Smooth muscle cell (in vitro differentiated cells): ENCODE results near the gene FRMD1. TPM values are rescaled to one million over a fixed set of nuclear protein-coding genes. Genes with fewer than 3 reads are reported as not detected.

Source experiments
- DNase-seq: peaks from one replicate; lab custom pipeline; 2025; ENCODE audit not compliant: unreplicated experiment; lab: John Stamatoyannopoulos, UW
- H2AFZ ChIP-seq: fragments of 200-600 bp; sonication (generic); 2 replicates; pipeline ENCODE4 v1.6.0; 2016; ENCODE audit warnings: antibody characterized with exemption, low read depth, mild to moderate bottlenecking
- H3F3A ChIP-seq: fragments of 200-600 bp; sonication (generic); 2 replicates; pipeline ENCODE4 v1.6.0; 2017; ENCODE audit warnings: antibody characterized with exemption, low read depth
- H3K27ac ChIP-seq: fragments of 200-600 bp; sonication (generic); 2 replicates; pipeline ENCODE4 v1.5.1; 2016; ENCODE audit warnings: low read depth, mild to moderate bottlenecking
- H3K27me3 ChIP-seq: fragments of 200-600 bp; sonication (generic); 2 replicates; pipeline ENCODE4 v1.6.1; 2016; ENCODE audit warnings: low read depth, mild to moderate bottlenecking
- H3K36me3 ChIP-seq: fragments of 200-600 bp; sonication (generic); 2 replicates; pipeline ENCODE4 v1.5.1; 2016; ENCODE audit warnings: low read depth
- H3K4me1 ChIP-seq: fragments of 200-600 bp; sonication (generic); 2 replicates; pipeline ENCODE4 v1.5.1; 2016; ENCODE audit warnings: low read depth
- H3K4me2 ChIP-seq: fragments of 200-600 bp; sonication (generic); 2 replicates; pipeline ENCODE4 v1.6.0; 2016; ENCODE audit warnings: mild to moderate bottlenecking
- H3K4me3 ChIP-seq: fragments of 200-600 bp; sonication (generic); 2 replicates; pipeline ENCODE4 v1.5.1; 2016; ENCODE audit warnings: mild to moderate bottlenecking
- H3K79me2 ChIP-seq: fragments of 200-600 bp; sonication (generic); 2 replicates; pipeline ENCODE4 v1.6.0; 2016; ENCODE audit warnings: low read depth, mild to moderate bottlenecking
- H3K9ac ChIP-seq: fragments of 200-600 bp; sonication (generic); 2 replicates; pipeline ENCODE4 v1.6.0; 2016; ENCODE audit warnings: low read depth
- H3K9me3 ChIP-seq: fragments of 200-600 bp; sonication (generic); replicated peaks from 2 replicates; pipeline ENCODE4 v1.5.1; 2016; ENCODE audit warnings: low read depth
- H4K20me1 ChIP-seq: fragments of 200-600 bp; sonication (generic); 2 replicates; pipeline ENCODE4 v1.6.0; 2016; ENCODE audit warnings: low read depth
- CTCF ChIP-seq: fragments of 200-600 bp; sonication (generic); IDR thresholded peaks from 2 replicates; pipeline ENCODE4 v1.5.1; 2017; ENCODE audit warnings: borderline replicate concordance, mild to moderate bottlenecking, antibody characterized with exemption; ENCODE audit not compliant: insufficient read depth, poor library complexity, severe bottlenecking
- WGBS: methylation state at CpG from one replicate; pipeline ENCODE4 v1.1.7; 2016; ENCODE audit warnings: low lambda C conversion rate; 5-methylcytosine and 5-hydroxymethylcytosine counted together
- polyA plus RNA-seq: library from polyadenylated mRNA; unstranded; fragments of >200 nt; fragmentation: Nextera tagmentation; extraction: Ambion mirVana; gene quantifications from 2 replicates; pipeline ENCODE4 v1.2.1, GENCODE V29; 2016
- total RNA-seq: library from RNA; depleted of rRNA; stranded (reverse); fragments of >200 nt; gene quantifications from 2 replicates; pipeline ENCODE4 v1.2.3, GENCODE V29; 2014

FRMD1 gene
- total and polyA plus RNA-seq, 2 experiments from 2014 or later, result not detected

- Histone ChIP-seq H3K27ac (no peak overlapping the region), H3F3A (no peaks in the 10 kb centered on the region), H3K9ac (no peak overlapping the region), H3K9me3 (no peaks in the 10 kb centered on the region), H3K27me3 (no peaks in the 10 kb centered on the region), H3K79me2 (no peaks in the 10 kb centered on the region), H2AFZ (no peak overlapping the region), H4K20me1 (no peaks in the 10 kb centered on the region), H3K4me1 (no peaks in the 10 kb centered on the region), H3K36me3 (no peaks in the 10 kb centered on the region), H3K4me2 (no peak overlapping the region), H3K4me3 (no peak overlapping the region)
- 71% methylated on average over 14 of the region's 14 CpGs for whole genome bisulfite sequencing
- no peak for TF ChIP-seq CTCF
- DNase-seq, result no peak
These were observed 16.8 kb upstream of the FRMD1 start for GRCh38 chr6:168095716-168096250.

GRCh38 chr6:168095171-168095691 lies 16.2 kb upstream of the FRMD1 start:
- no peak for TF ChIP-seq CTCF
- no peak for DNase-seq
- no peak overlapping the region for H2AFZ ChIP-seq
- no peaks in the 10 kb centered on the region for H3K9me3 ChIP-seq
- no peak overlapping the region for H3K27ac ChIP-seq
- no peaks in the 10 kb centered on the region for H4K20me1 ChIP-seq
- H3K4me1 ChIP-seq, result no peaks in the 10 kb centered on the region
- H3F3A ChIP-seq, result no peaks in the 10 kb centered on the region
- H3K9ac ChIP-seq, result no peak overlapping the region
- no peaks in the 10 kb centered on the region for H3K36me3 ChIP-seq
- 98% methylated on average over 17 of the region's 17 CpGs for WGBS
- H3K79me2 ChIP-seq, result no peaks in the 10 kb centered on the region
- no peaks in the 10 kb centered on the region for H3K27me3 ChIP-seq
- H3K4me2 ChIP-seq, result no peak overlapping the region
- no peak overlapping the region for H3K4me3 ChIP-seq

DNA sequence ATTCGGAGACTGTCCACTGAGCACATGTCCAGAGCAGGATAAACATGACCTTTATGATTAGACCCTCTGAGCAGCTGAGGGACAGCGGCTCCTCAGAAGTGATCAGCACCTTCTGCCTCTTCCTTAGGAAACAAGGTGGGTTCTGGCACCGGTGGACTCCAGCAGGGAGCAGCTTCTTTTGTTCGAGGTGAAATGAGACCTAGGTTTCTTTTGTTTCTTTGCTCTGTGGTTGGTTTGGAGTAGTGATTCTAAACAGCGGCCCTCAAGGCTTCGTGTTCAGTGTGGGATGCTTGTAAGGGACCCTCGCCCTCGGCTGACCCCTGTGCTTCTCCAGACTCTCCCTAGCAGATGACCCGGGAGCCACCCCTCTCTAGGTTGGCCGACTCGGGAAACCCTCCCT lies 14.6 kb upstream of the FRMD1 start:
- TF ChIP-seq CTCF, result no peak
- no peak for DNase-seq
- Histone ChIP-seq H3K27me3 (no peaks in the 10 kb centered on the region), H3K27ac (no peak overlapping the region), H3K4me3 (no peak overlapping the region), H3K9ac (no peak overlapping the region), H4K20me1 (no peaks in the 10 kb centered on the region), H3F3A (peaks cover 2% of the 10 kb centered on the region), H3K79me2 (no peaks in the 10 kb centered on the region), H3K9me3 (no peaks in the 10 kb centered on the region), H3K4me1 (peaks cover 4% of the 10 kb centered on the region), H3K36me3 (no peaks in the 10 kb centered on the region), H2AFZ (no peak overlapping the region), H3K4me2 (no peak overlapping the region)
- 95% methylated on average over 11 of the region's 11 CpGs for WGBS

- Histone ChIP-seq H3K36me3 (no peaks in the 10 kb centered on the region), H3K4me2 (no peak overlapping the region), H3K27ac (no peak overlapping the region), H4K20me1 (no peaks in the 10 kb centered on the region), H3K9me3 (no peaks in the 10 kb centered on the region), H3K4me3 (no peak overlapping the region), H3K79me2 (no peaks in the 10 kb centered on the region), H3K9ac (no peak overlapping the region), H2AFZ (no peak overlapping the region), H3K27me3 (no peaks in the 10 kb centered on the region), H3K4me1 (peaks cover 8% of the 10 kb centered on the region), H3F3A (peaks cover 5% of the 10 kb centered on the region)
- 80% methylated on average over 12 of the region's 12 CpGs for WGBS
- DNase-seq, result no peak
- no peak for TF ChIP-seq CTCF
These were observed 14.1 kb upstream of the FRMD1 start for GRCh38 chr6:168093071-168093505.
